OCI-LY7 (cell line): Measurements from ENCODE around the gene CDC42BPA. TPM values are rescaled to one million over a fixed set of nuclear protein-coding genes. Genes with fewer than 3 reads are reported as not detected.

Source experiments
- BruUV-seq: library from RNA; stranded (reverse); fragments of 400-500 nt; replicated peaks from 2 replicates; lab custom pipeline; 2021; lab: Mats Ljungman, UMichigan
- CTCF ChIA-PET: fragments of 300-600 bp; sonication (Branson Sonifier 250); formaldehyde crosslinking; loops from one replicate; lab custom pipeline; 2022; ENCODE audit warnings: antibody characterized with exemption; ENCODE audit not compliant: unreplicated experiment; lab: Charles Lee
- POLR2A ChIA-PET: fragments of 300-600 bp; sonication (Branson Sonifier 250); formaldehyde crosslinking; loops from one replicate; lab custom pipeline; 2022; ENCODE audit warnings: antibody characterized with exemption; lab: Charles Lee
- DNase-seq: peaks from one replicate; pipeline ENCODE4 v3.0.0-alpha.2; 2015; ENCODE audit warnings: low spot score
- H2AFZ ChIP-seq: fragments of 200-600 bp; sonication (generic), shearing (Covaris generic); 2 replicates; pipeline ENCODE4 v1.6.1; 2014; ENCODE audit warnings: mild to moderate bottlenecking, antibody characterized with exemption, low read length, moderate library complexity
- H3K27ac ChIP-seq: fragments of 200-600 bp; sonication (generic); 2 replicates; pipeline ENCODE4 v1.5.1; 2014; ENCODE audit warnings: mixed run types, low read depth, mild to moderate bottlenecking, moderate library complexity, low read length, inconsistent platforms; ENCODE audit not compliant: poor library complexity, severe bottlenecking
- H3K36me3 ChIP-seq: fragments of 200-600 bp; sonication (generic); 2 replicates; pipeline ENCODE4 v1.6.1; 2014; ENCODE audit warnings: mild to moderate bottlenecking, antibody characterized with exemption, low read length, moderate library complexity, mixed read lengths; ENCODE audit not compliant: insufficient read depth
- H3K4me1 ChIP-seq: fragments of 200-600 bp; sonication (generic); 2 replicates; pipeline ENCODE4 v1.5.1; 2014; ENCODE audit warnings: mild to moderate bottlenecking, low read length; ENCODE audit not compliant: insufficient read depth, poor library complexity, severe bottlenecking
- H3K4me2 ChIP-seq: fragments of 200-600 bp; sonication (generic); 2 replicates; pipeline ENCODE4 v1.6.1; 2014; ENCODE audit warnings: mild to moderate bottlenecking, low read length
- H3K4me3 ChIP-seq: fragments of 200-600 bp; sonication (generic); 2 replicates; pipeline ENCODE4 v1.5.1; 2014; ENCODE audit warnings: mild to moderate bottlenecking, low read depth, low read length; ENCODE audit not compliant: poor library complexity, severe bottlenecking
- H3K79me2 ChIP-seq: fragments of 200-600 bp; sonication (generic); 2 replicates; pipeline ENCODE4 v1.6.1; 2016; ENCODE audit warnings: low read depth, mild to moderate bottlenecking, low read length, moderate library complexity, mixed read lengths; ENCODE audit not compliant: insufficient read depth
- H3K9me2 ChIP-seq: fragments of 200-600 bp; sonication (generic); 2 replicates; pipeline ENCODE4 v1.6.1; 2016; ENCODE audit warnings: mild to moderate bottlenecking, low read length, mixed read lengths; ENCODE audit not compliant: insufficient read depth
- H3K9me3 ChIP-seq: fragments of 200-600 bp; sonication (generic); 2 replicates; pipeline ENCODE4 v1.6.1; 2014; ENCODE audit warnings: mild to moderate bottlenecking, mixed run types, low read length, mixed read lengths
- H4K20me1 ChIP-seq: fragments of 200-600 bp; sonication (generic); 2 replicates; pipeline ENCODE4 v1.6.1; 2014; ENCODE audit warnings: mild to moderate bottlenecking, antibody characterized with exemption, low read length, moderate library complexity, mixed read lengths; ENCODE audit not compliant: insufficient read depth
- CTCF ChIP-seq: fragments of 200-600 bp; sonication (generic); conservative IDR thresholded peaks from 2 replicates; pipeline ENCODE4 v1.5.1; 2014; ENCODE audit warnings: mild to moderate bottlenecking, antibody characterized with exemption, low read length, moderate library complexity, mixed read lengths
- EZH2phosphoT487 ChIP-seq: fragments of 200-600 bp; sonication (generic); IDR thresholded peaks from 2 replicates; pipeline ENCODE4 v1.6.1; 2018; ENCODE audit warnings: low read depth, borderline replicate concordance, mild to moderate bottlenecking, mixed run types, antibody characterized with exemption, low read length, moderate library complexity, mixed read lengths
- intact Hi-C: fragments of 100-400 bp; cut with micrococcal nuclease; formaldehyde crosslinking; loops from one replicate; pipeline ENCODE4 v1.10.0; 2022; ENCODE audit not compliant: unreplicated experiment
- total RNA-seq, 2 experiments: library from RNA; depleted of rRNA in 1 of 2; stranded (reverse); fragments of >200 nt in 1 of 2; shearing (Covaris generic) in 1 of 2; gene quantifications; 2 replicates each; pipeline ENCODE4 v1.2.3, GENCODE V29; 2014 to 2022

CDC42BPA gene
- total RNA-seq, 2 experiments from 2014 or later, result not detected

DNA sequence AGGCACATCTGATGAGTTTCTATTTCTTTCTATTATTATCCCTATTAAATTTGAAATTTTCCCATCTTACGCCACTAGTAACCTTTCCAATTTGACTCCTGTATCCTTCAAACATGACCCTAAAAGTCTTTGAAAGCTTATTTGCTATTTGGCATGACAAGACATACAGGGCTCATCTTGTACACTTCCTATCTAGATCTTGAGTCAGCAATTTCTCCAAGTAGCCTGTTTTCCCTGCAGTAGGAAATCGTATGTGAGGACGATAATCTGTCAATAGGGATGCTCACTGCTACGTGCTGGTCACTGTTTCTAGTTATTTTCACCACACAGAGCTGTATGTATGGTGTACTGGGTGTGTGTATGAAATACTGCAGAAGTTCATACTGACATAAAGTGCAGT, 142.7 kb downstream of the CDC42BPA start:
- Histone ChIP-seq H3K27ac (no peak overlapping the region), H3K9me2 (no peaks in the 10 kb centered on the region), H3K4me1 (no peaks in the 10 kb centered on the region), H4K20me1 (no peaks in the 10 kb centered on the region), H3K79me2 (no peaks in the 10 kb centered on the region), H3K9me3 (no peaks in the 10 kb centered on the region), H2AFZ (no peak overlapping the region), H3K36me3 (no peaks in the 10 kb centered on the region), H3K4me3 (no peak overlapping the region), H3K4me2 (no peak overlapping the region)
- intact Hi-C loops, result no loop called here
- CTCF ChIA-PET, result no interaction called here
- BruUV-seq, result no TSS peak
- no peak for DNase-seq
- POLR2A ChIA-PET, result no interaction called here
- TF ChIP-seq EZH2phosphoT487, result no peak
- TF ChIP-seq CTCF, result no peak

GRCh38 chr1:227174164-227174563, 144.1 kb downstream of the CDC42BPA start:
- H3K4me3 ChIP-seq, result no peak overlapping the region
- intact Hi-C loops, result no loop called here
- no TSS peak for BruUV-seq
- H3K79me2 ChIP-seq, result no peaks in the 10 kb centered on the region
- H3K9me2 ChIP-seq, result no peaks in the 10 kb centered on the region
- ChIA-PET CTCF (no interaction called here), POLR2A (interaction anchor here (0.6 kb wide), 1 partner anchor 15 kb away, joined by 3 read pairs; no protein-coding TSS in a partner anchor)
- no peak overlapping the region for H3K27ac ChIP-seq
- no peaks in the 10 kb centered on the region for H3K36me3 ChIP-seq
- H3K4me1 ChIP-seq, result no peaks in the 10 kb centered on the region
- DNase-seq, result no peak
- H3K9me3 ChIP-seq, result no peaks in the 10 kb centered on the region
- no peak overlapping the region for H3K4me2 ChIP-seq
- TF ChIP-seq EZH2phosphoT487 (no peak), CTCF (no peak)
- no peaks in the 10 kb centered on the region for H4K20me1 ChIP-seq
- H2AFZ ChIP-seq, result no peak overlapping the region

DNA sequence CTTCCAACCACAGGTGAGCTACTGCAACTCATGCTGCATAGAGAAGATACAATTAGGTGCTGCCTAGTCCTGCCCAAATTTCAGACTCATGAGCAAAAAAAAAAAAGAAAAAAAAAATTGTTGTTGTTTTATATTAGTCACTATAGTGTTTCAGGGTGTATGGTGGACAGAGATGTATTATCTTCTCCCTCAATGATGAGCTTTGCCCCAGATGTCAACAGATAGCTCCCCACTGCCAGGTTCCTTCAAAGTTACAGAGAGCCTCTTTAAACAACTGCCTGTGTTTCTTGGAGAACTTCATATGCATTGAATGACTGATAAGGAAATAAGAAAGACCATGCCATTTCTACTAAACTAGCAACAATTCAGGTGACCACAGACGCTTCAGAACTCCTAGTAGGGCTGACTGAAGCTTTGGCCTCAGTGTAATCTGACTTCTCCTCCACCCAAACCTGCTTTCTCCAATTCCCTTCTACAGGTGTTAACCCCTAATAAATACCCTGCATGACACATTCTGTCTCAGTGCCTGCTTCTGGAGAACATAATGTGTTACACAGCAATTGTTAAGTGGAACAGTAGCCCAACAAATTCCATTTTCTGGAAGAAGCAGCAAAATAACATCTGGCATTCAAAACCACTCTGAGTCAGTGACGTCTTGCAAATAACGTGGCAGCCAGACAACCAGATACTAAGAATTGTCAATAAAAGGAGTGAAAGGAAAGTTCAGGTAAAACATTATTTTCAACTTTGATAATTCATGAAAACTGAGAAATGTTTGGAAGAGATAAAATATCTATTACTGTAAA, 147.7 kb downstream of the CDC42BPA start:
- no peaks in the 10 kb centered on the region for H3K4me1 ChIP-seq
- H3K27ac ChIP-seq, result no peak overlapping the region
- H3K79me2 ChIP-seq, result no peaks in the 10 kb centered on the region
- H3K4me3 ChIP-seq, result no peak overlapping the region
- no peaks in the 10 kb centered on the region for H3K9me2 ChIP-seq
- no peaks in the 10 kb centered on the region for H3K36me3 ChIP-seq
- ChIA-PET CTCF (no interaction called here), POLR2A (interaction anchor here (0.6 to 0.7 kb wide), 2 partner anchors 18 to 54 kb away, joined by 4 read pairs; no protein-coding TSS in a partner anchor)
- no peak for DNase-seq
- no peaks in the 10 kb centered on the region for H3K9me3 ChIP-seq
- H3K4me2 ChIP-seq, result no peak overlapping the region
- H2AFZ ChIP-seq, result no peak overlapping the region
- TF ChIP-seq EZH2phosphoT487 (no peak), CTCF (no peak)
- intact Hi-C loops, result no loop called here
- no peaks in the 10 kb centered on the region for H4K20me1 ChIP-seq
- BruUV-seq, result no TSS peak
